Stimulated activated CD8-positive, alpha-beta memory T cell treated with anti-CD3 and anti-CD28 coated beads, Interleukin-7, amount 100 ng/mL, for 48 hours (primary cell): ENCODE data around the gene EIF4H.
A peak's percentile ranks its signal among the peaks of the same experiment; 100 is the strongest.
"Not testable (repeated sequence)": the region's sequence is repeated elsewhere in the genome, so short reads cannot be mapped to it uniquely, and the experiment has no call there.

Experiments used
- DNase-seq, 2 donors: peaks; one replicate each; pipeline ENCODE4 v3.0.0-alpha.2; 2020; ENCODE audit warnings: low read depth in 1 of 2; ENCODE audit errors: extremely low read depth in 1 of 2

EIF4H gene

GRCh38 chr7:74173866-74174605, at the start of gene EIF4H:
EIF4H (plus strand) TSS chr7:74174356; CDS start chr7:74174384, 28 bp downstream.
- peak; percentile 86 to 91 for DNase-seq

- no peak for DNase-seq
Measured at GRCh38 chr7:74126220-74126880, 47.8 kb upstream of the EIF4H start.

- DNase-seq: no peak
Measured at GRCh38 chr7:74129887-74130286, 44.3 kb upstream of the EIF4H start.

- DNase-seq: no peak
Measured at GRCh38 chr7:74130518-74130917, 43.6 kb upstream of the EIF4H start.

- no peak for DNase-seq
Measured at GRCh38 chr7:74134117-74134620, 40.0 kb upstream of the EIF4H start.

GRCh38 chr7:74138334-74138867, 35.8 kb upstream of the EIF4H start:
- DNase-seq: no peak

GRCh38 chr7:74138945-74139843, 35.0 kb upstream of the EIF4H start:
- no peak for DNase-seq

- no peak for DNase-seq
Measured at GRCh38 chr7:74141705-74142104, 32.5 kb upstream of the EIF4H start.

- no peak for DNase-seq
Measured at GRCh38 chr7:74143383-74143782, 30.8 kb upstream of the EIF4H start.

GRCh38 chr7:74148491-74148890, 25.7 kb upstream of the EIF4H start:
- no peak for DNase-seq

GRCh38 chr7:74149071-74149470, 25.1 kb upstream of the EIF4H start:
- no peak for DNase-seq

GRCh38 chr7:74149603-74150002, 24.6 kb upstream of the EIF4H start:
- DNase-seq: no peak

- DNase-seq: no peak
Measured at GRCh38 chr7:74153736-74154135, 20.4 kb upstream of the EIF4H start.

GRCh38 chr7:74155810-74156395, 18.3 kb upstream of the EIF4H start:
- DNase-seq: no peak

- DNase-seq: no peak
Measured at GRCh38 chr7:74157605-74158004, 16.6 kb upstream of the EIF4H start.

- DNase-seq: no peak
Measured at GRCh38 chr7:74164985-74165456, 9.1 kb upstream of the EIF4H start.

- no peak for DNase-seq
Measured at GRCh38 chr7:74165867-74166593, 8.1 kb upstream of the EIF4H start.

- not testable (repeated sequence) for DNase-seq
Measured at GRCh38 chr7:74167324-74167723, 6.8 kb upstream of the EIF4H start.

- DNase-seq: no peak
Measured at GRCh38 chr7:74173074-74173473, 1.1 kb upstream of the EIF4H start.

GRCh38 chr7:74173491-74173865, 678 bp upstream of the EIF4H start:
- no peak for DNase-seq
